Activated naive CD8-positive, alpha-beta T cell treated with anti-CD3 and anti-CD28 coated beads, Interleukin-2, amount 10 ng/mL, durations not matched to agents 7 days and 5 days (primary cell): ENCODE measurements around the gene REC114. TPM values are rescaled to one million over a fixed set of nuclear protein-coding genes. Genes with fewer than 3 reads are reported as not detected.
"Not testable (repeated sequence)": the region's sequence is repeated elsewhere in the genome, so short reads cannot be mapped to it uniquely, and the experiment has no call there.

ENCODE experiments used
- ATAC-seq: fragments of 150-1000 bp; cut with Tn5 transposase; one replicate; pipeline ENCODE4 v1.10.0; 2021; ENCODE audit warnings: low read depth, moderate library complexity
- POLR2A ChIA-PET: fragments of 350-600 bp; sonication (Branson Sonifier 250); formaldehyde crosslinking; loops from one replicate; lab custom pipeline; 2021; ENCODE audit warnings: antibody characterized with exemption; lab: Charles Lee
- DNase-seq: peaks from one replicate; pipeline ENCODE4 v3.0.0; 2021
- H3K27ac Mint-ChIP-seq: one replicate; pipeline ENCODE4 v1.8.0; 2022; ENCODE audit warnings: mild to moderate bottlenecking, mixed read lengths
- H3K27me3 Mint-ChIP-seq: one replicate; pipeline ENCODE4 v1.8.0; 2022; ENCODE audit warnings: mild to moderate bottlenecking, moderate library complexity, mixed read lengths
- H3K36me3 Mint-ChIP-seq: one replicate; pipeline ENCODE4 v1.8.0; 2021; ENCODE audit warnings: mild to moderate bottlenecking, mixed read lengths
- H3K4me1 Mint-ChIP-seq: one replicate; pipeline ENCODE4 v1.8.0; 2021; ENCODE audit warnings: mixed read lengths
- H3K4me3 Mint-ChIP-seq: one replicate; pipeline ENCODE4 v1.8.0; 2022; ENCODE audit warnings: mild to moderate bottlenecking, moderate library complexity, mixed read lengths
- H3K9me3 Mint-ChIP-seq: one replicate; pipeline ENCODE4 v1.8.0; 2021; ENCODE audit warnings: mixed read lengths
- total RNA-seq, 2 experiments: library from RNA; stranded (reverse); gene quantifications; one replicate each; pipeline ENCODE4 v1.2.3, GENCODE V29; 2021

Gene REC114
- total RNA-seq, 2 experiments from 2014 or later = not detected

DNA sequence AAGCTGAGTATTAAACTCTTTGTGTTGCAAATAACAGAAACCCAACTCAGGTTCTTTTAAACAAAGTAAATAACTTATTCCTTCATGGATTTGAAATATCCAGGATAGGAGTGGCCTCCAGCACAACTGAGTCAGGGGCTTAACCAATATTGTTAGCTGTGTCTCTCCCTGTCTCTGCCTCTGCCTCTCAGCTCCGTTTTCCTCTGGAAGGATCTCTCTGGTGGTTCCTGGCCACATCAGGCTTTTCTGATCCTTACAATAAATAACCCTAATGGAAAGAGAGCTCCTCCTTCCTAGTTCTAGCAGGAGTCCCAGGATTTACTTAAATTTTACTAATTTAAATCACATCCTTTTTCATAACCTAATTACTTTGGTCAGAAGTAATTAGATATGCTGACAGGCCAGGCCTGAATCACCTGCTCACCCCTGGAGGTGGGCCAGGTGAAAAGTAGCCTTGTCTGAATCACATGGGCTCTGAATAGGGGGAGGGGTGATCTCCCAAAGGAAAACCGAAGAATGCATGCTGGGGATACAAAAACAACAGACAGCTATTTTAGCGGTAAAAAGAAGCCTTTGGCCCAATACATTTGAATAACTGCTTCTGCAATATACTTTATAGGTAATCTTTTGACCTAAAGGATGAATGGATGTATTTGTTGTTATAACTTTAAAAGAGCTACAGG is 75.4 kb downstream of the REC114 start:
- ATAC-seq = no peak
- peaks cover 9% of the 10 kb centered on the region for H3K27me3 Mint-ChIP-seq
- no peak for DNase-seq
- peaks cover 2% of the 10 kb centered on the region for H3K4me1 Mint-ChIP-seq
- no peak overlapping the region for H3K27ac Mint-ChIP-seq
- H3K36me3 Mint-ChIP-seq = no peaks in the 10 kb centered on the region
- POLR2A ChIA-PET = no interaction called here
- H3K9me3 Mint-ChIP-seq = no peaks in the 10 kb centered on the region
- no peak overlapping the region for H3K4me3 Mint-ChIP-seq

DNA sequence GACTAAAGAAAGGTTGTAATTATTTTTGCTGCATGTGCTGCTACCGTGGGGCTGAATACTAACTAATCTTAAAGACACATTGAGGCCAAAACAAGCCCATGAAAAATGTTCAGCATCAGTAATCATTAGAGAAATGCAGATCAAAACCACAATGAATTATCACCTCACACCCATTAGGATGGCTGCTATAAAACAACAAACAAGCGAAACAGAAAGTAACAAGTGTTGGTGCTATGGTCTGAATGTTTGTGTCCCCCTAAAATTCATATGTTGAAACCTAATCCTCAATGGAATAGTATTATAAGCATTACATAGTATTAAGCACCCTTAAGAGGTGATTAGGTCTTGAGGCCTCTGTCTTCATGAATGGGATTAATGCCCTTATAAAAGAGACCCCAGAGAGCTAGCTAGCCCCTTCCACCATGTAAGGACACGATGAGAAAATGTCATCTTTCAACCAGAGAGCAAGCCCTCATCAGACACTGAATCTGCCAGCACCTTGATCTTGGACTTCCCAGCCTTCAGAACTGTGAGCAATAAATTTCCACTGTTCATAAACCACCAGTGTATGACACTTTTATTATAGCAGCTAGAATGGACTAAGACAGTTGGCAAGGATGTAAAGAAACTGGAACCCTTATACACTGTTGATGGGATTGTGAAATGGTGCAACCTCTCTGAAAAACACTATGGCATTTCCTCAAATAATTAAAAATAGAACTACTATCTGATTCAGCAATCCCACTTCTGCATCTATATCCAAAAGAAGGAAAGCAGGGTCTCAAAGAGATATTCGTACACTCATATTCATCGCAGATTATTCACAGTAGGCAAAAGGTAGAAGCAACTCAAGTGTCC is 76.1 kb downstream of the REC114 start:
- Mint-ChIP-seq H3K27ac (no peak overlapping the region), H3K9me3 (no peaks in the 10 kb centered on the region), H3K27me3 (peaks cover 11% of the 10 kb centered on the region), H3K36me3 (no peaks in the 10 kb centered on the region), H3K4me1 (peaks cover 2% of the 10 kb centered on the region), H3K4me3 (no peak overlapping the region)
- POLR2A ChIA-PET = no interaction called here
- no peak for ATAC-seq
- DNase-seq = no peak

DNA sequence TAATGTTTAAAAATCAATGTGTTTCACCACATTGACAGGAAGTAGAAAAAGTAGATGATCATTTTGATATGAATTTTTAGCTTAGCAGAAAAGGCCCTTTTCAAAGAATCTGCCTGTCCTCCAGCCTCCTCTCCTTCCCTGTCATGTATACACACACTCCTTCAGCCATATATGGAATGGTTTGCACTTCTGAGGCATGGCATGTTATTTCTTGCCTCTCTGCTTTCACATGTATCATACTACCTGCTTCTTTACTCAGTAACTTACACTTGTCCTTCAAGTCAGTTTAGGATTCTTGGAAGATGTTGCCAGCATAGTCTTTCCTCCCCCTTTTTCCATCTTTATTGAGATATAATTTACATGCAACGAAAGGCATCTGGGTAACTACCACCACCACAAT is 79.0 kb downstream of the REC114 start:
- no peak overlapping the region for H3K27ac Mint-ChIP-seq
- H3K9me3 Mint-ChIP-seq = no peaks in the 10 kb centered on the region
- no peak overlapping the region for H3K4me3 Mint-ChIP-seq

DNA sequence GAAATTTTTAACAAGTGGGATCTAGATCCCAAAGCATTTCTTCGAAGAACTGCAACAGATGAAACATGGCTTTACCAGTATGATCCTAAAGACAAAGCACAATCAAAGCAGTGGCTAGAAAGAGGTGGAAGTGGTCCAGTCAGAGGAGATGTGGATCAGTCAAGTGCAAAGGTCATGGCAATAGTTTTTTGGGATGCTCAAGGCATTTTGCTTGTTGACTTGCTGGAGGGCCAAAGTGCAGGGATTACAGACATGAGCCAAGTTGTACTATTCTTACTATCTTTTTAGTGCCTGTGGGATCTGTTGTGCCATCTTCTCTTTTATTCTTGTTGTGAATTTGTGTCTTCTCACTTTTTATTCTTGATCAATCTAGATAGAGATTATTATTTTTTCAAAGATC is 82.0 kb downstream of the REC114 start:
- no peak for ATAC-seq
- H3K4me3 Mint-ChIP-seq = no peak overlapping the region
- POLR2A ChIA-PET = no interaction called here

More for the DNA sequence above, 79.0 kb downstream of the REC114 start:
- H3K36me3 Mint-ChIP-seq = no peaks in the 10 kb centered on the region
- no peak for ATAC-seq
- peaks cover 22% of the 10 kb centered on the region for H3K27me3 Mint-ChIP-seq
- DNase-seq = no peak
- peaks cover 2% of the 10 kb centered on the region for H3K4me1 Mint-ChIP-seq
- POLR2A ChIA-PET = no interaction called here

DNA sequence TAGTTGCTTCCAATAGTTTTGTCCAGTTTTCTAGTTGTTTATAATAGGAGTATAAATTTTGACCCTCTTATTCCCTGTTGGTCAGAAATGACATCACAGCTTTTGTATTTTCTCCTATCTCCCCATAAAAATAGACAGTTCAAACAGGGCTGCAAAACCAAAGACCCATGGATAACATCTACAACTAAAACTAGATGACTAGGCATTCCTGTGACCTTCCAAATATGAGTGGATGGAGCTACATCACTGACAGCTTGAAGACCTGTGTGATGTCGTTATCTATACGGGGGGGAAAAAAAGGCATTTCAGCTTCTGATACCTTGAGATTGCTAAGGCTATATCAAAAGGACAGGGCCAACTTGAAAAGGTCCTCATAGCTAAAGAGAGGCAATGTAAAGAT is 84.6 kb downstream of the REC114 start:
- no peak overlapping the region for H3K27ac Mint-ChIP-seq

More for the DNA sequence above, 82.0 kb downstream of the REC114 start:
- Mint-ChIP-seq H3K9me3 (no peaks in the 10 kb centered on the region), H3K27ac (no peak overlapping the region), H3K4me1 (no peaks in the 10 kb centered on the region), H3K27me3 (peaks cover 24% of the 10 kb centered on the region), H3K36me3 (no peaks in the 10 kb centered on the region)
- no peak for DNase-seq

DNA sequence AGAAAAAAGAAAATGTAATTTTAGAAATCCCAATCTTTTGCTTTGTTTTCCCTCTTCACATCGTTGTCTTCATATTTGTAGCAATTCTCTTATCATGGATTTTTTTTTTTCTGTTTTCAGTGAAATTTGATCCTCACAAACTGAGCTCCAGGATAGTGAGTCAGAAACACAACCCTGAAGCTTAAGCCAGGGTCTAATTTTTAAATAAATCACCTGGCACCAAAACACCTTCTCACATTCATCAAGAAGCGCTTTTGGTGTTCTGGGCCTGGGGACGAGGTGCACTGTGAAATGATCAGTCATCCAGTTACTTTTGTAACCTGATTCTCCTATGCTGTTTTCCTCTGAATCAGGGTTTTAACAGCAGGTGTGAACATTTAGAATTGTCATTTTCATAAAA is 87.7 kb downstream of the REC114 start:
- H3K4me1 Mint-ChIP-seq = no peaks in the 10 kb centered on the region
- H3K4me3 Mint-ChIP-seq = no peak overlapping the region
- H3K27ac Mint-ChIP-seq = no peak overlapping the region
- ATAC-seq (no peak), DNase-seq (no peak)
- POLR2A ChIA-PET = no interaction called here
- H3K9me3 Mint-ChIP-seq = no peaks in the 10 kb centered on the region
- H3K27me3 Mint-ChIP-seq = peaks cover 13% of the 10 kb centered on the region
- H3K36me3 Mint-ChIP-seq = no peaks in the 10 kb centered on the region

More for the DNA sequence above, 84.6 kb downstream of the REC114 start:
- POLR2A ChIA-PET = no interaction called here
- Mint-ChIP-seq H3K36me3 (no peaks in the 10 kb centered on the region), H3K4me1 (no peaks in the 10 kb centered on the region), H3K9me3 (no peaks in the 10 kb centered on the region), H3K4me3 (no peak overlapping the region), H3K27me3 (peaks cover 22% of the 10 kb centered on the region)
- ATAC-seq = no peak
- DNase-seq = no peak

DNA sequence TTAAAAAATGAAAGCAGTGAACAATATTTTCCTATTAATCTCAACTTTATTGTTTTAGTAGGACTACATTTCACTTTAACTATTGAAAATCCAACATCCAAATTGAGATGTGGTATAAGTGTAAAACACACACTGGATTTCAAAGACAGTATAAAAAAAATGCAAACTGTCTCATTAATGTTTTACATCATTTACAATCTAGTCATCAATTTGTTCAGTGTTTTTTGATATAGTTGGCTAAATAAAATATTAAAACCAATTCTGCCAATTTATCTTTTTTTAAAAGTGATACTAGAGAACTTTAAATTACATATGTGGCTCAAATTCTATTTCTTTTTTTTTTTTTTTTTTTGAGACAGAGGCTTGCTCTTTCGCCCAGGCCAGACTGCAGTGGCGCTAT is 95.2 kb downstream of the REC114 start:
- POLR2A ChIA-PET = no interaction called here
- peaks cover 2% of the 10 kb centered on the region for H3K27me3 Mint-ChIP-seq
- no peaks in the 10 kb centered on the region for H3K9me3 Mint-ChIP-seq
- H3K27ac Mint-ChIP-seq = no peak overlapping the region
- H3K4me1 Mint-ChIP-seq = no peaks in the 10 kb centered on the region
- H3K36me3 Mint-ChIP-seq = no peaks in the 10 kb centered on the region
- ATAC-seq (no peak), DNase-seq (no peak)
- H3K4me3 Mint-ChIP-seq = no peak overlapping the region

DNA sequence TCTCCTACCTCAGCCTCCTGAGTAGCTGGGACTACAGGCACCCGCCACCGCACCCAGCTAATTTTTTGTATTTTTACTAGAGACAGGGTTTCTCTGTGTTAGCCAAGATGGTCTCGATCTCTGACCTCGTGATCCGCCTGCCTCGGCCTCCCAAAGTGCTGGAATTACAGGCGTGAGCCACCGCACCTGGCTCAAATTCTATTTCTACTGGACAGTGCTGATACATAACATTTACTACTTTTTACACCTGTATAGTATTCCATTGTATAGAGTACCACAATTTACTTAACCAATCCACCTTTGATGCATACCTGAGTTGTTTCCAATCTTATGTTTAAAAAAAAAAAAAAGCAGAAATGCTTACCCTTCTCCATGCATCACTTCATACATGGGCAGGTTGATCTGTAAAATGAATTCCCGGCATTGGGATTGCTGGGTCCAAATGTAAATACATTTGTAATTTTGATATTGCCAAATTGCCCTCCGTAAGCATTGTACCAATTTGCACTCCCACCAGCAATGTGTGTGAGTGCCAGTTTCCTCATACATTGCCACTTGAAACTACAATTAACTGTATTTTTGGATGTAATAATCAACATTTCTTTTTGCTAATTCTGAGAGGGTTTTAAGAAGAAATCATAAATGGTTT is 95.7 kb downstream of the REC114 start:
- Mint-ChIP-seq H3K4me3 (no peak overlapping the region), H3K4me1 (no peaks in the 10 kb centered on the region), H3K27me3 (peaks cover 2% of the 10 kb centered on the region), H3K27ac (no peak overlapping the region), H3K36me3 (no peaks in the 10 kb centered on the region), H3K9me3 (no peaks in the 10 kb centered on the region)
- DNase-seq = no peak
- no peak for ATAC-seq
- POLR2A ChIA-PET = no interaction called here

DNA sequence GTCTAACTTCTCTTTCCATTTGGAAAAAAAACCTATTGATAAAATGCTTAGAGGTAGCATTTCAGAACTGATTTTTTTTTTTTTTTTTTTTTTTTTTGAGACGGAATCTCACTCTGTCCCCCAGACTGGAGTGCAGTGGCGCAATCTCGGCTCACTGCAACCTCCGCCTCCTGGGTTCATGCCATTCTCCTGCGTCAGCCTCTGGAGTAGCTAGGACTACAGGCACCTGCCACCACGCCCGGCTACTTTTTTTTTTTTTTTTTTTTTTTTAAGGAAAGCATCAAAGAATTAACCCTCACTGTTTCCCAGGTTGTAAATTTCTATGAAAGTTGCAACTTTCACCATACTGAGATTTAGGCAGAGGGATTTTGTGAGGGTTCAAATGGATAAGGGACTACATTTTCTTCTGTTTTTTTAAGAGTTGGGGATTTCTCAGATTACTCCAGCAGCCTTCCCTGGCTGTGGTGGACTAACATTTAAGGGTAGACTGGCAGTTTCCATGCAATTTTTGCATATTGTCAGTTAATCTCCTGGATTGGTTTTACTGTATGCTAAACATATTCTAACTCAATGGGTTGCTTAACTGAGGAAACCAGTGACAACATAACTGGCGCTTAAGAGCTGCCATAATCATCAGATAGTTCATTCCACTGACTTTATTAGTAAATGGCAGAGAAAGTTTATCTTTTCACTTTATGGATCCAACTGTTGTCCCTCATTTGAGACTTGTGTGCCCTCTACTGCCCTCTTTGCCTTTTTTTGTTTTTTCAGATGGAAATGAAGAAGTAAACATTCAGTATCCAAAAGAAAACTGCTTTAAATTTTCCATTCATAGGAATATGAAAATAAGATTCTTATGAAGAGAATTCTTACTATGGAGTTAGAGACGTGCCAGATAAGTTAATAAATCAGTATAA is 96.5 kb downstream of the REC114 start:
- no peaks in the 10 kb centered on the region for H3K4me1 Mint-ChIP-seq
- H3K9me3 Mint-ChIP-seq = no peaks in the 10 kb centered on the region
- H3K27me3 Mint-ChIP-seq = peaks cover 2% of the 10 kb centered on the region
- no peak overlapping the region for H3K27ac Mint-ChIP-seq
- no peak for DNase-seq
- POLR2A ChIA-PET = no interaction called here
- H3K4me3 Mint-ChIP-seq = no peak overlapping the region
- ATAC-seq = no peak
- no peaks in the 10 kb centered on the region for H3K36me3 Mint-ChIP-seq

DNA sequence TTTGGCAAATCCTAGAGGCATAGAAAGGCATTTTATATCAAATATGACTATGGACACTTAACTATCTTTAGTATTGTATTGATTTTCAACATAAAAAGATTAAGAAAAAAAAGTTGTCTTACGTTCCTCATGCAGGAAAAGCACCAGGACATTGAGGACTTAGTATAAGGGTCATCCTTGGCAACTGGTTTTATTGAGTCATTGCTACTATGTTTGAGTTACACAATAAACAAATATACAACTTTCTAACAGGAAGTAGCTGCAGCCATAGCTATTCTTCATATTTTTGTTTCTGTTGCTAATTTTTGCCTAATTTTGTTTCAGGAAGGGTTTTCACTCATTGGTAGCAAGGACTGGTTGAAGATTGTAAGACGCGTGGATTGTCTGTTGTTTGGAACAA is 97.2 kb downstream of the REC114 start:
- POLR2A ChIA-PET = no interaction called here
- Mint-ChIP-seq H3K36me3 (no peaks in the 10 kb centered on the region), H3K9me3 (no peaks in the 10 kb centered on the region), H3K27me3 (peaks cover 2% of the 10 kb centered on the region), H3K4me1 (no peaks in the 10 kb centered on the region), H3K4me3 (no peak overlapping the region), H3K27ac (no peak overlapping the region)
- ATAC-seq (no peak), DNase-seq (no peak)

DNA sequence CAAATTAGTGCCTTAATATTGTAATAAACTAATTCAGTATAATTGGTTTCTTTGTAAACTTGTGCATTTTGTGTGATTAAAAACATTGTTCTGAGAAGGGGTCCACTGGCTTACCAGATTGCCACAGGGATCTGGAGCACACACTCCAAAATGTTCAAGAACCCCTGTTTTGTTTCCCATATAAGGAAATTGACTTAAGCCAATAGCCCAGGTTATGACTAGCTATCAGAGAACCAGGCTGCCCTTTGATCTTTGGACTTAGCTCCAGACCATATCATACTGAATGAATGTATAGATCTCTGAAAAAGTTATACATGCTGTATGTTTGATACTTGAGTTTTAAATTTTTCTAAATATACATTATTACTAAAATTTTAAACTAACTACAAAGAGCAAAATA is 98.5 kb downstream of the REC114 start:
- no peaks in the 10 kb centered on the region for H3K9me3 Mint-ChIP-seq
- POLR2A ChIA-PET = no interaction called here
- H3K27ac Mint-ChIP-seq = no peak overlapping the region
- no peaks in the 10 kb centered on the region for H3K4me1 Mint-ChIP-seq
- H3K4me3 Mint-ChIP-seq = no peak overlapping the region
- ATAC-seq (no peak), DNase-seq (no peak)
- H3K36me3 Mint-ChIP-seq = no peaks in the 10 kb centered on the region
- peaks cover 2% of the 10 kb centered on the region for H3K27me3 Mint-ChIP-seq

DNA sequence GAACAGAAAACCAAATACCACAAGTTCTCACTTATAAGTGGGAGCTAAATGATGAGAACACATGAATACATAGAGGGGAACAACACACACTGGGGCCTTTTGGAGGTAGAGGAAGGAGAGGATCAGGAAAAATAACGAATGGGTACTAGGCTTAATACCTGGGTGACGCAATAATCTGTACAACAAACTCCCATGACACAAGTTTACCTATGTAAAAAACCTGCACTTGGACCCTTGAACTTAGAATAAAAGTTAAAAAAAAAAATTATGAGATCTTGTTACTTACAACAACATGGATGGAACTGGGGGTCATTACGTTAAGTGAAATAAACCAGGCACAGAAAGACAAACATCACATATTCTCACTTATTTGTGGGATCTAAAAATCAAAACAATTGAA is 106.0 kb downstream of the REC114 start:
- H3K27ac Mint-ChIP-seq, DNase-seq, POLR2A ChIA-PET, ATAC-seq, H3K27me3 Mint-ChIP-seq, H3K4me1 Mint-ChIP-seq, H3K9me3 Mint-ChIP-seq, H3K36me3 Mint-ChIP-seq, H3K4me3 Mint-ChIP-seq: not testable (repeated sequence)

DNA sequence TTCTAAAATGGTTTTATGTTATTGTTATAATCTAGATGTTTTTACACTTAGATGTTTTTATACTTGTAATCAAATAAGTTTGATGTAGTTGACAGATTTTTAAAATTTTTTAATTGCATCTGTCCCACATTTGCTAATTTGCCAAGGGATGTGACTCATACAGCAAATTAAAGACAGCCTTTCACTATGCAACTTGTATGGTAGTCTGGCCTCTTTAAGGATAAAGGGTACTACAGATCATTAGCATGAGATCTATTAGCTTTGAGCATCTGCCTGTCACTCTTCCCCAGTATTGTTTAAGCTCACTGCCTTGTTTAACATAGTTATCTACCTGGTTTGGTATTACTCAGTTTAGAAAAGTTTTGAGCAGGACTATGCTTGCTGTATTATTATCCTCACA is 107.2 kb downstream of the REC114 start:
- H3K4me1 Mint-ChIP-seq = peaks cover 1% of the 10 kb centered on the region
- POLR2A ChIA-PET = no interaction called here
- H3K4me3 Mint-ChIP-seq = no peak overlapping the region
- H3K9me3 Mint-ChIP-seq = no peaks in the 10 kb centered on the region
- H3K27ac Mint-ChIP-seq = no peak overlapping the region
- H3K36me3 Mint-ChIP-seq = no peaks in the 10 kb centered on the region
- no peak for DNase-seq
- no peaks in the 10 kb centered on the region for H3K27me3 Mint-ChIP-seq
- no peak for ATAC-seq
